GM18502 (cell line): ENCODE data around the gene FLCN.
A peak's percentile ranks its signal among the peaks of the same experiment; 100 is the strongest.
"Not testable (repeated sequence)": the region's sequence is repeated elsewhere in the genome, so short reads cannot be mapped to it uniquely, and the experiment has no call there.

ENCODE experiments used
- ATAC-seq: cut with Tn5 transposase; IDR thresholded peaks from one replicate; pipeline ENCODE4 v1.9.1; 2021; ENCODE audit warnings: mild to moderate bottlenecking; ENCODE audit not compliant: unreplicated experiment, poor library complexity

FLCN gene

DNA sequence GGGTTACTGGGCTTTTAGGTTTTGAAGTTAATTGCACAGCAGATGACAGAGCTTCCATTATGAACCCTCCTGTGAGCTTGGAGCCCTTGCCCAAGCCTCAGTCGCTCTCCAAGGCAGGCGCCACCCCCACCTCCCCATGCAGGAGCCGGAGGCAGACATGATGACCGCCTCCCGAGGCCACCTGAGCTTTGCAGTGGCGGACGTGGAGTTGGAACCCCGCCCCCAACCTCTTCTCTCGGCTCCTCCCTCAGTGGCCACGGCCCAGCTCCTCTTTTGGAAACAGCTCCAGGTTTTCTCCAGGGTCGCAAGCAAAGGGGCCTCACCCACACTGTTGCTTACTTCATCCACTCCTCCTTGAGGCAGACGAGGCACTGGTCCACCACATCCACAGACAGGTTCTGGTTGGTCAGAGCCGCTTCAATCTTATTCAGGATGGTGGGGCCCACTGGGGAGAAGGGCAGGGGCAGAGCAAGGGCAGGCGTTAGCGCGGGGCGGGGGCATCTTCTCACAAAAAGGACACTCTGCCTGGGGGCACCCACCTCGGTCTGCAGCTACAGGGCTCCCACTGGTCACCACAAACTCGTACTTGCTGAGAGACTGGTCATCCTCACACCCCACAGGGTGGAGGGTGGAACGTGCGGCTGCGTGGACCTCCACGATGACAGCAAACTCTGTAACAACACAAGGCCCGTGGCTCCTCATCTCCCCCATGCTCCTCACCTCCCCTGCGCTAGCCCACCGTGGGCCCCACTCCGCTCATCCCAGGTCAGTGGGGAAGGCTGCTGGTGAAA is 22.1 kb downstream of the FLCN start:
- no peak for ATAC-seq

DNA sequence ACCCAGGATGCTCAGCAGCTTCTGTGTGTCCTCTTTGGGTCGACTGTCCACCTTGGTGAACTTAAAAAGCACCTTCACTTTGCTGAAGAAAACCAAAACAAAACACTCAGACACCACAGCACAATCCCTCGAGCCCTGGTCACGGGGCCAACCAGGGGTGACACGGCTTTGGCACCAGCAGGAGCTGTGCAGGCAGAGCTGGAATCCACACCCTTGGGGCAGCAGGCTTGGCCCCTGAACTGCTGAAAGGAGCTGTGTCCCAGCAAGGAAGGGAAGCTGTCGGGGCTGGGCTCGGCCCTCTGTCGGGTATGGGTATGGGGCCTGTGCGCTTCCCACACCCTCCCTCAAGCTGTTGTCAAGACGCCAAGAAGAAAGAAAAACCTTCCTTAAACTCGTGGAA is 23.2 kb downstream of the FLCN start:
- ATAC-seq, result no peak

DNA sequence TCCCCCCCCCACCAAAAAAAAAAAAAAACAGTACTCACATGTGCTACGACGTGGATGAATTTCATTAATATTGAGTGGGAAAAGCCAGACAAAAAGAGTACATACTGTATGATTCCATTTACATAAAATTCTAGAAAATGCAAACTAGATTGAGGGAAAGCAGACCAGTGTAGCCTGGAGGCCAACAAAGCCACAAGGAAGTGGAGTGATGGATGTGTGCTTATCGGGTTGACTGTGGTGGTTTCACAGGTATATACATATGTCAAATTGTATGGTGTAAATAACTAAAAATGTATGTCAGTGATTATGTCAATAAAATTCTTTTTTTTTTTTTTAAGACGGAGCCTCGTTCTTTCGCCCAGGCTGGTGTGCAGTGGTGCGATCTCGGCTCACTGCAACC is 29.0 kb downstream of the FLCN start:
- ATAC-seq, result no peak

DNA sequence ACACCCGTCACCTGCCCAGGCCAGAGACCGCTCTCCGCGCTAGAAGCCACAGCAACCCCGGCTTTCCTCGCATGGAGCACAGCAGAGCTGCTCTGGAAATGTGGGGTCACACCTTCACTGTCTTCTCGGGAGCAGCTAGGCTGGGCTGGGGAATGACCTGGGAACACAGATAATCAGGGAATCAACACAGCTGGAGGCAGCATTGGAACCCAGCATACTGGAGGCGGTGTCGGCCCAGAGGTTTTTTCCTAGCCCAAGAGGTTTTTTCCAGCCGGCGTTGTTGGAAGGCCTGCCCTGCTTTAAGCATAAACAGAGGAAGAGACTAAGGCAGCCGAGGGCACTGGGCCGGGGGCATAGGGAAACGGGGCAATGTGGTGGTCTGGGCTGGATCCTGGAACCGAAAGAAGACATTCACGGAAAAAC is 30.0 kb downstream of the FLCN start:
- ATAC-seq, result no peak

DNA sequence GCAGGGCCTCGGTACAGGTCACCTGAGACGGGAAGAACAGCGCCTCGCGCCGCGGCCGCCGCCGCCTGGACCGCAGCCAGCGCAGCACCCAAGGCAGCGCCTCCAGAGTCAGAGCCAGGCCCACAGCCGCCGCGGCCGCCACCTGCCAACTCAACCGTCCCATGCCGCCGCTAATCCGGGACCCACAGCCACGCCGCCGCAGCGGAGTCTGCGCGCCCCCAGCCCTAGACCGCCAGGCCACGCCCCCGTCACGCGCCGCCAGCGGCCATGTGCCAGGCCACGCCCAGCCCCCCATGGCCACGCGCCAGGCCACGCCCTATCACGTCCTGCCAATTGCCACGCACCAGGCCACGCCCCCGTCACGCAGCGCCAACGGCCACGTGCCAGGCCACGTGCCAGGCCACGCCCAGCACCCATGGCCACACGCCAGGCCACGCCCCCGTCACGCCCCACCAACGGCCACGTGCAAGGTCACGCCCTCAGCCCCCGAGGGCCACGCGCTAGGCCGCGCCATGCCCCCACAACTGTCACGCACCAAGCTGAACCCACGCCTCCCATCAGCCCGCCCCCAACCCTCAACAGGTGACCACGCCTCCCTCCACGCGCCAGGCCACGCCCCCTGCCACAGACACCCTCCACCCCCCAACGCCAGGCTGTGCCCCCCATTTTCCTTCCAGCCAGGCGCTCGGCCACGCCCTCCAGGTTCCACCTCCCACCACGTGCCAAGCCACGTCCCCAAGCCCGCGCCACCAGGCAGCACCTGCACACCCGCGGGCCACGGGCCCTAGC is 30.6 kb downstream of the FLCN start, which contains the start of gene PLD6:
Gene PLD6, minus strand, starts transcription at position 210 of the 789 bp plus-strand sequence. Its CDS starts 47 bp downstream, at position 163.
- ATAC-seq, result peak; percentile 55

DNA sequence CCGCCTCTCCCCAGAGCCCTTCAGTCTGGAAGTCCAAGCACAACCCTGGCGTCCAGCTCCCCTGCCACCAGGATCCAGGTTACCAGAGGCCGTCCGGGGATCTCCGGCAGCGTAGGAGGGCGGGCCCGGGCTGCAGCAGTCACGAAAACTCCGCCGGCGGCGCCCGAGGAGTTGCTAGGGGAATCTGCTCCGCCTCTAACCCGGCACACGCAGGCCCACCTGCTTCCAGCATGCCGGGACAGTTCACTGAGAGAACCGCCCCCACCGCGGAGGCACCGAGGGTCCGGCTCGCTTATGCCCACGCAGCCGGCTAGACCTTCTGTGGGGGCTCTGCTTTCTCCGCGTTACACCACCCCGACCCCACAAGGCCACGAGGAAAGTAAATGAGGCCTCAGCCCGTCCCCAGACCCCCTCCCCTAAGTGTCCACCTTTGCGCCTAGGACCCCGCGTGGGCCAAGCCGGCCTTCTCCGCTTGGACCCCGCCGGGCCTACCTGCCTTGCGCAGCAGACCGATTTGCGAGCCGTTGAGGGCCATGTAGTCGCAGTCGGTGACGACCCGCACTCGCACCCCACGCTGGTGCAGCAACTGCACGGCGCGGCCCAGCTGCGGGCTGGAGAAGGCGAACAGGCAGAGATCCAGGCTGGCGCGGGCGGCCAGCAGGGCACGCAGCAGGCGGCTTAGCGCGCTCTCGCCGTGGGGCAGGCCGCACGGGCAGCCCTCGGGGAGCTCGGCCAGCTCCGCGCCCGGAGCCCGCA is 31.4 kb downstream of the FLCN start:
- ATAC-seq, result peak; percentile 47

DNA sequence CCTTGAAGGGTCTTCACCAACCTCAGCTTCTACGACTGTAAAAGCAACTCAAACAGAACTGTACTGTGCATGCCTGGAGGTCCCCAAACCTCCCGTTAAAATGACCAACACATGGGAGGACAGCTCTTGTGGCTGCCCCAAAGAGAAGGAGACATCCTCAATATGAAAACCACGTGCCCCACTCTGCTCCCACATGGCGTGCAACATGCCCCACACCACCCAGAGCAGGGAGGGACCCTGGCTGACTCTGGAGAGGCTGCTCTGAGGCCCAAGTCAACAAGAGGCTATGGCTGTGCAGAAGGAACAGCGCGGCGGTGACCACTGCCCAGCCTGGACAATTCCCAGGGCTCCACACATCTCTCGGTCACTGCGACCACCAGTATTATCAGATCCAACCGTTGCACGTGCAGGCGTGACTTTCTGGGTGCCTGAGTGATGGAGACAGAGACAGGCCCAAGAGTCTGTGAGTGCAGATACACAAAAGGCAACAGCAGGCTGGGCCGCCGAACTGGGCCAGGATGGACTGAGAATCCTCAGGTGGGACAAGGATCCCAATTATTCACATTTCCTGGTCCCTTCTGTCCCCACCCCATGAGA is 32.2 kb downstream of the FLCN start:
- no peak for ATAC-seq

DNA sequence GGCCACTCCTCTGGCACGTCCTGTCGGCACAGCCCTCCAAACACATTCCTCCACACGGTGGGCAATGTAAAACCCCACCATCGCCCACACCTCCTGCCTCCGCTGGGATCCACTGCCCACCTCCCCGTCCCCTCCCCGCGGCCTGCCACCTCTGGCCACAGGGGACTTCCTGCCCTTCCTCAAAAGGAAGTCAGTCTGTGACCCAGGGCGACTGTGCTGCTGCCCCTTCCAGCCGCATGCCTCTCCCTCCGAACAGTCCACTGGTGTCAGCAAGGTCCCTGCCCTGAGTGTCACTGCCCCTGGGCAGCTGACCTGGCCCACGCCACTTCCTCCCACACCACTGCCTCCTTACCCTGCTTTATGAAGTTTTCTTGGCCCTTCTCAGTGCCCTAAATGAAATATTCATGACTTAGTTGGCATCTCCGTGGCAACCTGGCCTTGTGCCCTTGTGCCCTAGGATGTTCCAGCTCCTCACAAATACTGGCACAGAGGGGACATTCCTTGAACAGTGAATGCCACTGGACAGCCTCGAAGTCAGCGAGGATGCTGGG is 32.9 kb downstream of the FLCN start:
- ATAC-seq, result no peak

DNA sequence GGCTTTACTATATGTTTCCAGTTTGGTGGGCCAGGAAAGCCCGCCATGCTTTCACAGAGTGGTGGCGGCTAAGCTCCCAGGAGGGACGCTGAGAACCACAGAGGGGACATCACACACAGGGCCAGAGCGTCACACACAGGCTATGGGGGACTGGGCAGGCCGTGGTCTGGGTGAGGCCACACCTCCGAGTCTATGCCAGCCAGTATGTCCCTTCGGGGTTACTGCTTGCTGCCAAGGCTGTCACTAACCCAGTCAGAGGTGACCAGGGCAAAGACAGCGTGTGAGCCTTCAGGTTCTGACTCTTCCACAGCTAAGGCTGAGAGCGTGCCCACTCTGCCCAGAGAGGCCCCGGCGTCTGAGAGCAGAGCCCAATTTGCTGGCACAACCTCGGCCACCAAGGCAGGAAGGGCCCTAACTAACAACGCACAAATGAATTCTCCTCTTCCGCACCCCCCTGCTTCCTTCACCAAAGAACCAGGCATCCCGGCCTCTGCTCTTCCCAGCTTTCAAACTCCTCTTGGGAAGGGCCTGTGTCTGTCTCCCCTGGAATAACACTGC is 33.7 kb downstream of the FLCN start:
- no peak for ATAC-seq

DNA sequence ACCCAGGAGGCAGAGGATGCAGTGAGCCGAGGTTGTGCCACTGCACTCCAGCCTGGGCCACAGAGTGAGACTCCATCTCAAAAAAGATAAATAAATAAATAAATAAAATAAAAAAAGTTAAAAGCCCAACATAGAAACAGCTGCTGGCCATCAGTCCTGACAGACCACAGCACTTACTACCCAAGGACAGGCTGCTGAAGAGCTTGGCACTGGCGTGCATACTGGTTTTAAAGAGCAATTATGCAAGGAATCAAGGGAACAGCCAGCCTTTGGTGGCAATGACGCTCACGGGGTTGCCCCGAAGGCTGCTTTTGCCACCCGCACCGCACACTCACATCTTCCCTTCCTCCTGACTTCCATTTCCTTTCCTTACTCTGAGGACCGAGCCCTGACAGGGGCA is 35.1 kb downstream of the FLCN start:
- ATAC-seq, result no peak

DNA sequence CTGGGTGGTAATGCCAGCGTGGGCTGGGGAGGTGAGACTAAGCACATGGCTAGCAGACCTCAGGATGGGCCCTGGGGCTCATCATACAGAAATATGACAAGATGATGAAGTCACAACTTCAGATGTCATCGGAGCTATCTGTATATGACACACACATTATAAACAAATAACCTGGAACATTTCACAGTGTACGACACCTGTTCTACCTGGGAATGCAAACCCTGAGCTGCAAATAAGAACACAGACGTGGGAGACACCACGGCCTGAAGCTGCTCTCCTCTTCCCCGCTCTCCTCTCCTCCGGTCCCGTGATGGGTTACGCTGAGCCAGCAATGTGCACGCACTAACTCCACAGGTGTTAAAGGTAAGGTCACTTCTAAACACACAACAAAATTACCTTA is 35.7 kb downstream of the FLCN start:
- no peak for ATAC-seq

DNA sequence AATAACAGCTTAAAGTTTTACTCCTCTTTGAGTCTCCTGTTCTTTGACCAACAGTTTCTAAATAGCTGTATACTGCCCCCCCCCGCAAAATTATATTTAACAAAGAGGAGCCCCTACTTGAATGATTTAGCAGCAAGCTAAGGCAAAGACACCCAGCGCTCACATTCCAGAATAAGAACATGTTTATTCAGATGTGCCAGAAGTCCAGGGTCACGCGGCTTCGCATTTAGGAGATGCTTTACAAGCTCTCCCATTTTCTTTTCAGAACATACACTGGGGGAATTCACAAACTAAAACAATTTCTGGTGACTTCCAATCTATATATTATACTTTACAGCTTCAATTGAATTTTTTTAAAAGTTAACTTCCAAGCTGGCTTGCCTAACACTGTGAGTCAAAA is 36.1 kb downstream of the FLCN start:
- ATAC-seq, result no peak

DNA sequence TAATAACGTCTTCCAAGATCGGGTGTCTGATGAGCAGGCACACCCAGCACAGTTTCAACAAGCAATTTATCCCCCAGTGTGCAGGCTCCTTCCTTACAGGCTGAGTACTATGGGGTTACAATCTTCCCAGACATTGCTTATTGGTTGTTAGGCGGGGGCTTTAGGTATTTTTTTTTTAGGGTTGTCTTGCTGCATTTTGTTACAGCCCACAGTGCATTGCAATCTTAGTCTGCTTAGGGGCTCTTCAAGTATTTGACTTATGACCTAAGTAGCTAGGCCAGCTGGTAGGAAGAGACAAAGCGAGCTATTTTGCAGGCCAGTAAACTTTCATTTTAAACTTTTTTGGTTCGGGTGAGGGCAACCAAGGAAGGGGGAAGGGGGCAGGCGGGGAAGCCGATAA is 36.7 kb downstream of the FLCN start:
- ATAC-seq, result no peak

DNA sequence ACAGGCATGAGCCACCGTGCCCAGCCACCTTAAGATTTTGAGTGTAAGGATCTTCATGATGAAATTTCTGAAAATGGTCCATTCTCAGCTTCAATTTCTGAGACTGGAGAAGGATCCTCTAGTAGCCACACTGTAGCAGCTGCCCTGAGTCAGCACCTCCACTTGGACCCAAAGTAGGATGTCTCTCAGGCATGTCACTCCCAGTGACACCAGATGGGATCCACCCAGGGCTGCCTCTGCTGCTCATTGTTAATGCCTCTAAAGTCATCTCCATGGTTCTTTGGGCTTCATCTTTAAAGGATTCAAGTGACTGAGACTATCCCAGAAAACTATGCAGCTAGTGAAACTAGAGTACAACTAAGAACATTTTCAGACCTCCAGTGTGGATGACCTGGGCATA is 38.7 kb downstream of the FLCN start:
- ATAC-seq, result no peak

DNA sequence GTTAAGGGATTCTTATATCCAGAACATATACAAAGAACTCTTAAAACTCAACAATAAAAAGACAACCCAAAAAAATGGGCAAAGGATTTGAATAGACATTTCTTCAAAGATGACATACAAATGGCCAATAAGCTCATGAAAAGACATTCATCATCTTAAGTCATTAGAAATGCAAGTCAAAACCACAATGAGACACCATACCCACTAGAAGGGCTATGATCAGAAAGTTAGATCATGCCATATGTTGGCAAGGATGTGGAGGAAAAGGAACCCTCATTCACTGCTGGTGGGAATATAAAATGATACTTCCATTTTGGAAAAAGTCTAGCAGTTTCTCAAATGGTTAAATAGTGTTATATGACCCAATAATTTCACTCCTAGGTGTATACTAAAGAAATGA is 40.2 kb downstream of the FLCN start:
- ATAC-seq, result no peak

DNA sequence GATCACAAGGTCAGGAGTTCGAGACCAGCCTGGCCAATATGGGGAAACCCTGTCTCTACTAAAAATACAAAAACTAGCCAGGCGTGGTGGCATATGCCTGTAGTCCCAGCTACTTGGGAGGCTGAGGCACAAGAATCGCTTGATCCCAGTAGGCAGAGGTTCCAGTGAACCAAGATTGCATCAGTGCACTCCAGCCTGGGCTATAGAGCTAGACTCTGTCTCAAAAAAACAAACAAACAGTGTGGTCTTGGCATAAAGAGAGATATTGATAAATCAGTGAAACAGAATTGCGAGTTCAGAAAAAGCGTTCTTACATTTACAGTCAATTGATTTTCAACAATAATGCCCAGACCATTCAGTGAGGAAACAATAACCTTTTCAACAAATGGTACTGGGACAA is 41.5 kb downstream of the FLCN start:
- ATAC-seq, result not testable (repeated sequence)

DNA sequence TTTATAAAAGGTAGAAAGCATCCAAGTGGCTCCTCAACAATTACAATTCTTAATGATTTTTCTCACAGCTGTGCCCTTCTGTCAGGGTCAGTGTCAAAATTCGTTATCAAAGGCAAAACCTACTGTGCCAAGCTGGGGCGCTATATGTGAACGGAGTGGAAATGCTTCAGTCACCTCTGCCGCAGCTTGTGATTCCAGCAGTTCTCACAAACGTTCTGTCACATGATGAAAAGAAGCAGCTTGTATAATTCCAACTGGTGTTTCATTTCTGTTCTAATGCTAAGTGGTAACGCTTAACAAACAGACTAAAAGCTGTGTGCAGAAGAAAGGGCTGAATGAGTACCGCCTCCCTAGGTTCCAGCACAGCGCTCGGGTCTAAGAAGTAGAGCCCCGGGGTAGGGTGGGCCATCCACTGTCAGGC is 45.0 kb downstream of the FLCN start:
- ATAC-seq, result no peak

DNA sequence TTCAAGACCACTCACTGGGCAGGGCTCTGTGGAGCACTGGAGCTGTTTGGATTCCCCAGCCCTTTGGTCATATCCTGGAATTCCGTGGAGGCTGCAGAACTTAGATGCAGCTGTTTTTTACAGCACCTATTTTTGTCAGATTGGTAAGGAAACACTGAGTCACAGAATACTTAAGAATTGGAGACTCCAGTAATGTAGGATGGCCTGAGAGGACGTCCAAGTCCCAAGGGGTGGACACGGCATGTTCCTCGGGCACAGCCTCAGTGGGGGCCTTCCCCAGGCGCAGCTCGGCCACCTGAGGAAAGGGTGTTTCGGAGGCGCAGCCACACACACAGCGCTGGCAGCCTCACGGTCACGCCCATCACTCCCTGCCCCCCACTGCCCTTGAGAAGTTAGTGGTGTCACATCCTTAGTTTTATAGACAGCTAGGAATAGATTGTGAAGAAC is 45.6 kb downstream of the FLCN start:
- ATAC-seq, result no peak

DNA sequence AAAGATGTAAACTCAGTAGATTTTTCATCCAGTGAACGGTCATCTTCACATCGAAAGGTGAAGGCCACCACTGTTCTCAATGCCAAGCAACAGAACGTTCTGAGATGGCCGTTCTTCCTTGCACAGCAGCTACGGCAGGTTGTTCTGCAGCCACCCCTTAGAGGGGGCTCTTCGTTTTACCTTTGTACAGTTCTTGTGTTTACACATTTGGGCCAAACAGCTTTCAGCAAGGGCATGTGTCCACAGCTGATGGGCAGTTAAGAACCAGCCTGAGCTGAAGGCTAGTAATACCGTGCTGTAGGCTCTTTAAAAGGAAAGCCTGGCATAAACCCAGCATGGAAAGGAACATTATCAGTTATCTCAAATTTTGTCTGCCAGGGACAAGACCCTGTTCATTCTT is 46.8 kb downstream of the FLCN start:
- no peak for ATAC-seq

DNA sequence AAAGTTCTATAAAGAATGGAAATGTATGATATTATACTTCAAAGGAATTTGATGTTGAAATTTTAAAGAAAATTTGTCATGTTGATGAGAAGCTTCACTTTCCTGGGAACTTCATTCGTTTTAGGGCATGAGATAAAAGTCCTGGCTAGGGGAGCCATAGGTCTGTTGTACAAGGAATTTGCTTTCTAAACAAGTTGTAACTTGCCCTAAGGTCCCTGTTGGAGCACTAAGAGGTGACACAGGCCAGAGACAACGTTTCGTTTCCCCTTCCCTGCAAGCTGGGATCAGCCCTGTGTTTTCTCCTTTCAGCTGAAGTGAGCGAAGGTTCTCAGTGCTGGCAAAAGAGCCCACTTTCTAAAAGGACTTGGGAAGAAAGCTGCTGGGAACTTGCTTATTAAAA is 47.4 kb downstream of the FLCN start:
- no peak for ATAC-seq
